GM18511 (cell line): ENCODE measurements around the gene SEC22B.
A peak's percentile ranks its signal among the peaks of the same experiment; 100 is the strongest.
"Not testable (repeated sequence)": the region's sequence is repeated elsewhere in the genome, so short reads cannot be mapped to it uniquely, and the experiment has no call there.

ENCODE experiments used
- ATAC-seq: cut with Tn5 transposase; IDR thresholded peaks from one replicate; pipeline ENCODE4 v1.9.1; 2021; ENCODE audit warnings: mild to moderate bottlenecking, moderate library complexity; ENCODE audit not compliant: unreplicated experiment

SEC22B gene

GRCh38 chr1:120120525-120120924 is 55.8 kb downstream of the SEC22B start:
- ATAC-seq, result not testable (repeated sequence)

GRCh38 chr1:120117371-120118177 is 58.7 kb downstream of the SEC22B start:
- ATAC-seq, result peak; percentile 67

- not testable (repeated sequence) for ATAC-seq
These were observed 60.2 kb downstream of the SEC22B start for GRCh38 chr1:120116094-120116493.

- not testable (repeated sequence) for ATAC-seq
These were observed 63.2 kb downstream of the SEC22B start for GRCh38 chr1:120113134-120113533.

GRCh38 chr1:120112212-120112611 is 64.1 kb downstream of the SEC22B start:
- ATAC-seq, result not testable (repeated sequence)

- ATAC-seq, result not testable (repeated sequence)
These were observed 64.5 kb downstream of the SEC22B start for GRCh38 chr1:120111771-120112170.

GRCh38 chr1:120111008-120111407 is 65.3 kb downstream of the SEC22B start:
- not testable (repeated sequence) for ATAC-seq

GRCh38 chr1:120109656-120110055 is 66.7 kb downstream of the SEC22B start:
- ATAC-seq, result not testable (repeated sequence)

- not testable (repeated sequence) for ATAC-seq
These were observed 67.1 kb downstream of the SEC22B start for GRCh38 chr1:120109180-120109579.

GRCh38 chr1:120105288-120105687 is 71.0 kb downstream of the SEC22B start:
- ATAC-seq, result not testable (repeated sequence)

- ATAC-seq, result not testable (repeated sequence)
These were observed 72.6 kb downstream of the SEC22B start for GRCh38 chr1:120103768-120104167.

GRCh38 chr1:120101593-120101992 is 74.7 kb downstream of the SEC22B start:
- not testable (repeated sequence) for ATAC-seq
